ENCODE results near the gene PDXP. TPM values are rescaled to one million over a fixed set of nuclear protein-coding genes. Genes with fewer than 3 reads are reported as not detected.
"Not testable (repeated sequence)": the region's sequence is repeated elsewhere in the genome, so short reads cannot be mapped to it uniquely, and the experiment has no call there.

PDXP gene
- total RNA-seq, 1 donor from 2014 or later, result 23.9 TPM

GRCh38 chr22:37692627-37693285 lies 34.2 kb downstream of the PDXP start:
- TF ChIP-seq CTCF (IDR thresholded peaks at IDR 0.05; ENCODE audit: borderline replicate concordance), result no peak
- Histone ChIP-seq H3K9me3 (replicated peaks) (no peaks in the 10 kb centered on the region), H3K4me3 (no peak overlapping the region), H3K4me1 (peaks cover 27% of the 10 kb centered on the region), H3K27ac (replicated peaks) (no peak overlapping the region), H3K36me3 (peaks cover 67% of the 10 kb centered on the region), H3K27me3 (ENCODE audit: low read depth) (no peaks in the 10 kb centered on the region)
- intact Hi-C loops (cut with micrococcal nuclease), result no loop called here
- no peak for DNase-seq

- H3K27me3 ChIP-seq (ENCODE audit: low read depth); intact Hi-C loops (cut with micrococcal nuclease); H3K27ac ChIP-seq (replicated peaks); H3K9me3 ChIP-seq (replicated peaks); DNase-seq; H3K4me3 ChIP-seq: not testable (repeated sequence)
- Histone ChIP-seq H3K4me1 (peaks cover 18% of the 10 kb centered on the region), H3K36me3 (peaks cover 55% of the 10 kb centered on the region)
Measured at GRCh38 chr22:37694131-37694530, 35.6 kb downstream of the PDXP start.

GRCh38 chr22:37696260-37696656 lies 37.7 kb downstream of the PDXP start:
- H3K27ac ChIP-seq (replicated peaks), result peak overlapping the region; percentile 48
- intact Hi-C loops (cut with micrococcal nuclease); H3K9me3 ChIP-seq (replicated peaks); DNase-seq; H3K27me3 ChIP-seq (ENCODE audit: low read depth): not testable (repeated sequence)
- peaks cover 34% of the 10 kb centered on the region for H3K36me3 ChIP-seq
- peaks cover 18% of the 10 kb centered on the region for H3K4me1 ChIP-seq
- peak overlapping the region; percentile 53 for H3K4me3 ChIP-seq

GRCh38 chr22:37696657-37697537 lies 38.4 kb downstream of the PDXP start, which contains the start of gene TRIOBP:
Gene TRIOBP, plus strand, starts transcription at chr22:37697048. Its CDS starts 4,318 bp downstream, at chr22:37701366.
- DNase-seq, result peak; percentile 96
- H3K27ac ChIP-seq (replicated peaks), result peak within 1 kb of the TSS; percentile 48
- intact Hi-C loops (cut with micrococcal nuclease), result no loop called here

GRCh38 chr22:37697538-37697835 lies 39.0 kb downstream of the PDXP start:
- H3K36me3 ChIP-seq, result peaks cover 21% of the 10 kb centered on the region
- no peak overlapping the region for H3K4me3 ChIP-seq
- no peak for DNase-seq
- no peaks in the 10 kb centered on the region for H3K9me3 ChIP-seq (replicated peaks)
- H3K27ac ChIP-seq (replicated peaks), result no peak overlapping the region
- H3K4me1 ChIP-seq, result peaks cover 18% of the 10 kb centered on the region
- no peaks in the 10 kb centered on the region for H3K27me3 ChIP-seq (ENCODE audit: low read depth)
- intact Hi-C loops (cut with micrococcal nuclease), result no loop called here
- TF ChIP-seq CTCF (IDR thresholded peaks at IDR 0.05; ENCODE audit: borderline replicate concordance), result no peak

More at GRCh38 chr22:37696657-37697537, 38.4 kb downstream of the PDXP start, which contains the start of gene TRIOBP:
- no peaks in the 10 kb centered on the region for H3K9me3 ChIP-seq (replicated peaks)
- H3K27me3 ChIP-seq (ENCODE audit: low read depth), result no peaks in the 10 kb centered on the region
- H3K36me3 ChIP-seq, result peaks cover 27% of the 10 kb centered on the region
- H3K4me3 ChIP-seq, result peak within 1 kb of the TSS; percentile 53
- peaks cover 18% of the 10 kb centered on the region for H3K4me1 ChIP-seq
- peak; percentile 58 for TF ChIP-seq CTCF (IDR thresholded peaks at IDR 0.05; ENCODE audit: borderline replicate concordance)

- peaks cover 11% of the 10 kb centered on the region for H3K4me1 ChIP-seq
- H3K27me3 ChIP-seq (ENCODE audit: low read depth), result no peaks in the 10 kb centered on the region
- no peaks in the 10 kb centered on the region for H3K36me3 ChIP-seq
- no peak overlapping the region for H3K4me3 ChIP-seq
- no peaks in the 10 kb centered on the region for H3K9me3 ChIP-seq (replicated peaks)
- intact Hi-C loops (cut with micrococcal nuclease), result no loop called here
- no peak for DNase-seq
- TF ChIP-seq CTCF (IDR thresholded peaks at IDR 0.05; ENCODE audit: borderline replicate concordance), result no peak
- H3K27ac ChIP-seq (replicated peaks), result no peak overlapping the region
Measured at GRCh38 chr22:37701141-37701786, 42.7 kb downstream of the PDXP start.
